NCI-H1092 (cell line): ENCODE data around the gene CTDP1.
A peak's percentile ranks its signal among the peaks of the same experiment; 100 is the strongest.

Experiments
- DNase-seq: peaks from one replicate; lab custom pipeline; 2025; lab: John Stamatoyannopoulos, UW

The CTDP1 gene, protein sequence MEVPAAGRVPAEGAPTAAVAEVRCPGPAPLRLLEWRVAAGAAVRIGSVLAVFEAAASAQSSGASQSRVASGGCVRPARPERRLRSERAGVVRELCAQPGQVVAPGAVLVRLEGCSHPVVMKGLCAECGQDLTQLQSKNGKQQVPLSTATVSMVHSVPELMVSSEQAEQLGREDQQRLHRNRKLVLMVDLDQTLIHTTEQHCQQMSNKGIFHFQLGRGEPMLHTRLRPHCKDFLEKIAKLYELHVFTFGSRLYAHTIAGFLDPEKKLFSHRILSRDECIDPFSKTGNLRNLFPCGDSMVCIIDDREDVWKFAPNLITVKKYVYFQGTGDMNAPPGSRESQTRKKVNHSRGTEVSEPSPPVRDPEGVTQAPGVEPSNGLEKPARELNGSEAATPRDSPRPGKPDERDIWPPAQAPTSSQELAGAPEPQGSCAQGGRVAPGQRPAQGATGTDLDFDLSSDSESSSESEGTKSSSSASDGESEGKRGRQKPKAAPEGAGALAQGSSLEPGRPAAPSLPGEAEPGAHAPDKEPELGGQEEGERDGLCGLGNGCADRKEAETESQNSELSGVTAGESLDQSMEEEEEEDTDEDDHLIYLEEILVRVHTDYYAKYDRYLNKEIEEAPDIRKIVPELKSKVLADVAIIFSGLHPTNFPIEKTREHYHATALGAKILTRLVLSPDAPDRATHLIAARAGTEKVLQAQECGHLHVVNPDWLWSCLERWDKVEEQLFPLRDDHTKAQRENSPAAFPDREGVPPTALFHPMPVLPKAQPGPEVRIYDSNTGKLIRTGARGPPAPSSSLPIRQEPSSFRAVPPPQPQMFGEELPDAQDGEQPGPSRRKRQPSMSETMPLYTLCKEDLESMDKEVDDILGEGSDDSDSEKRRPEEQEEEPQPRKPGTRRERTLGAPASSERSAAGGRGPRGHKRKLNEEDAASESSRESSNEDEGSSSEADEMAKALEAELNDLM

DNA sequence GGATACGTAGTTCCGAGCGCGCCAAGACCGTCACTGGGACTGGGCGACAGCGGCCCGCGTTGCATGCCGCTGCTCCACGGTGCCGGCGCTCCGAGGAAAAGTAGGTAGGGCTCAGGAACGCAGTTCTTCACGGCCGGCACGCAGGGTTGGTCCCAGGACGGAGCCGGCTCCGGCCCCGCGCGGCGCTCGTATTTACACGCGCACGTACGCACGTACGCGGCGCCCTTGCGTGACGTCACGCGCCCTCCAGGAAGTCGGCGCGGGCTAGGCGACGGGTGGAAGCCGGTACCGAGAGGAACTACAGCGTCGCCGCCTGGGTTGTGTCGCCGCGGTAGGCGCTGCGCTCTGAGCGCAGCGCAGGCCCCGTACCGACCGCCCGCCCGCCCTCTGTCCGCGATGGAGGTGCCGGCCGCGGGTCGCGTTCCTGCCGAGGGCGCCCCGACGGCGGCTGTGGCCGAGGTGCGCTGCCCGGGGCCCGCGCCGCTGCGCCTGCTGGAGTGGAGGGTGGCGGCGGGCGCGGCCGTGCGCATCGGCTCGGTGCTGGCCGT is at the start of gene CTDP1:
Gene CTDP1 (plus strand): TSS at position 252 of the 548 bp plus-strand sequence. CDS start 145 bp downstream, at position 397.
- DNase-seq = peak; percentile 93

- DNase-seq = no peak
Measured at GRCh38 chr18:79630281-79631095, 49.1 kb upstream of the CTDP1 start.

GRCh38 chr18:79631096-79631507 is 48.5 kb upstream of the CTDP1 start:
- no peak for DNase-seq

DNA sequence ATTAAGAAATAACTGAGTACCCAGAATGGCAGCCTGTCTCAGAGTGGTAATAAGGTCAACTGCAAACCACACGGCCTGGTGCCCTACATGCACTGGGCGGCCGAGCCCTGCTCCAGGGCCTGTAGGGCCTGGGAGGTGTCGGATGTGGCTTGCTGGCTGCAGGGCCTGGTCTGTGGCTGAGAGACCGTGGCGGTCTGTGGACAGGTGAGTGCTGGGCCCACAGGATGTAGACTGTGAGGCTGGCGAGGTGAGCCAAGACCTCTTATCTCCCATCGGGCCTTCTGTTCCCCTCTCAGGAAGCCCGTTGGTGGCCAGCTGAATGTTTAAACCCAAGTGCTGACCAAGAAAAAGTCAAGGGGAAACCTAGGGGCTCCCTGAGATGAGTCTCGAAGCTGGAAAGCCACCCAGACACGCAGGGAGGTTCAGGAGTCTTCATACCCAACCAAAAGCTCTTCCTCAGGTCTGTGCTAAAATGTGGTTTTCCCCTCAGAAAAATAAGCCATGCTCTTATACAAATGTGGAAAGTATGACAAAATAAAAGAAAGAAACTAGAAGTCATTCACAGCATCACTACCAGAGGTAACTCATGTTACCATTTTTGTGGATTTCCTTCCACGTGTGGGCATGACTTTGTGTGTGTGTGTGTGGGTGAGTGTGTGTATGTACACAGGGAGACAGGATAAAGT is 47.7 kb upstream of the CTDP1 start:
- DNase-seq = no peak

DNA sequence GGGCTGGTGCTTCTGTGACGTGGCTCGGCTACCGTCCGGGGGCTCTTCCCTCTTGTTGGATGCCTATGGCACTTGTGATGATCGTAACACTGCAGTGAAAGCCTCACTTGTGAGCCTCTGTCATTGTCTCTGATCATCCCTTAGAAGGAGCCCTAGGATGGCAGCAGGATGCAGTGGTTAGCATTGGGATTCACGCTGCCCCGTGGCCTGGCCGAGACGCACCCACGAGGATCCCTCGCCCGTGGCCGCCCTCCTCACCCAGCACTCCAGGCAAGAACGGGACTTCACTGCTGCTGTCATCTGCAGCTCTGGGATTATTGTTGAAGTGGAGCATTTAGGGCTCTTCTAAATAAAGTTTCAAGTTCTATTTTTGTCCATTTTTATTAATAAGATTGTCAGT is 46.8 kb upstream of the CTDP1 start:
- DNase-seq = no peak

- no peak for DNase-seq
Measured at GRCh38 chr18:79634186-79634585, 45.4 kb upstream of the CTDP1 start.

GRCh38 chr18:79634593-79635426 is 44.8 kb upstream of the CTDP1 start:
- no peak for DNase-seq

DNA sequence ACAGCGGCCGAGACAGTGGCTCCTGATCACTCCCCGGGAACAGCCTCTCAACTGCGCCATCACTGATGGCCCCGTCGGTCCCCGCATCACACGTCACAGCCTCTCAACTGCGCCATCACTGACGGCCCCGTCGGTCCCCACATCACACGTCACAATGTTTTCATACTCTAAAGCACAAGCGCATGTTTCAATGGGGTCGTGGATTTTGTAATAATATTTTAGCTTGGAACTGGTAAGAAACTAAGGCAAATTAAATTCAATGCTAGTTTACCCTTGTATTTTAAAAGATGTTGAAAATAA is 44.2 kb upstream of the CTDP1 start:
- DNase-seq = no peak

- DNase-seq = no peak
Measured at GRCh38 chr18:79637181-79637920, 42.3 kb upstream of the CTDP1 start.

GRCh38 chr18:79637921-79638909 is 41.4 kb upstream of the CTDP1 start:
- DNase-seq = no peak

- DNase-seq = no peak
Measured at GRCh38 chr18:79639072-79639829, 40.4 kb upstream of the CTDP1 start.

- no peak for DNase-seq
Measured at GRCh38 chr18:79640064-79640672, 39.4 kb upstream of the CTDP1 start.

- no peak for DNase-seq
Measured at GRCh38 chr18:79640875-79641274, 38.7 kb upstream of the CTDP1 start.

DNA sequence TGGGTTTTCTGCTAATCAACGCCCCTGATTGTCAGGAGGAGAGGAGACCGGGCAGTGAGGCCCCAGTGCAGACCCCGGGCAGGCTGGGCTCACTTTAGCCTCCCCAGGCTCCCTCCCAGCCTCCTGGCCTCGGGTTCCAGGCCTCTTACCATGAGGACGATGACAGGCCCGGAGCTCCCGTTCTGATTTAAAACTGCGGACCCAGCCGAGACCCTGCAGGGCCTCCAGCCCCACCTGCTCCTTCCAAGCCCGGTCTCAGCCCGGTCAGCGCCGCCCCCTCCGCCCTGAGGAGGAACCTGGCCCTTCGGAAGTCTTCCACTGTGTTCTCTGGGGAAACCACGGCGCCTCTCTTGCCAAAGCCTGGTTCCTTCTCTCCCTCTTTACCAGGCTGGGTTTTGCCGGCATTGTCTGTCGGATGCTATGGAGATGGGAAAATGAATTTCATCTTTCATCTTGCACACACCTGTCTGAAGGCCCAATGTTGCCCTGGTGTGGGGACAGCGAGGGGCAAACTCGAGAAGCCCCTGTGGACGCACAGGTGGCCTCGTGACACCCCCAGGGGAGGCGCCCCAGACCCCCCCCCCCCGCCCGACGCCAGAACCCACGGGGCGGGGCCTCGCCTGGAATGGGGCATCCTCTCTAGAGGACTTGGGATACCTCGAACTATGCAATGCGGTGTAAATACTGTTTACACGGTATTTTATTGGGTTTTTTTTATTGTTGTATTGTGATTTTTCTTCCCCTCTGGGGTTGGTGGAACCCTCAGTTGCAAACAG is 37.7 kb upstream of the CTDP1 start:
- no peak for DNase-seq

DNA sequence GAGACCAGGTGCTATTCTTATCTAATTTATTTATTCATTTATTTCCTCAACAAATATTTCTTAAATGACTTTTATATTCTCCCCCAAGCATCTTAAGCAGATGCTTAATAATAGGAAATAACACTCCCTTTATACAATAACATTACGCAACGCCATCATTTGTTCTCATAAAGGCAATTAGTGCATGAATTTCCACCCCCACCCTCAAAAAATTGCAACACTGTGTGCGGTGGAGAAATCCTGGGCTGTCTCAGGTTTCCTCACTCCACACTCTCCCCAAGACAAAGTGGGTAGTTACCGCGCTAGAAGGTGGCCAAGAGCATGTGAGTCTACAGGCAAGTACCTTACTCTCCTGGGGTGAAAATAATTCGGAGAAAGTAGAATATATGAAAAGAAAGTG is 37.0 kb upstream of the CTDP1 start:
- DNase-seq = no peak
